Tibial nerve (tissue), 4 donors: ENCODE results near the gene RASSF4. TPM values are rescaled to one million over a fixed set of nuclear protein-coding genes. Genes with fewer than 3 reads are reported as not detected.

Experiments
- DNase-seq, 2 donors: peaks; one replicate each; pipeline ENCODE4 v3.0.0-alpha.2; 2019; ENCODE audit warnings: low spot score in 2 of 2
- H3K27ac ChIP-seq, 4 donors: fragments of 200-600 bp; sonication (generic) in 3 of 4; one replicate each; pipeline ENCODE4 v1.5.1; 2017 to 2019; ENCODE audit warnings: mild to moderate bottlenecking in 1 of 4
- H3K27me3 ChIP-seq, 2 donors: fragments of 200-600 bp; sonication (generic) in 1 of 2; one replicate each; pipeline versions ENCODE4 v1.5.1 to v1.6.0; 2017 to 2019
- H3K36me3 ChIP-seq, 3 donors: fragments of 200-600 bp; sonication (generic); one replicate each; pipeline ENCODE4 v1.5.1; 2018 to 2019
- H3K4me1 ChIP-seq, 4 donors: fragments of 200-600 bp; sonication (generic) in 3 of 4; one replicate each; pipeline ENCODE4 v1.5.1; 2017 to 2019
- H3K4me3 ChIP-seq, 4 donors: fragments of 200-600 bp; sonication (generic) in 3 of 4; one replicate each; pipeline ENCODE4 v1.5.1; 2017 to 2019; ENCODE audit warnings: mild to moderate bottlenecking in 1 of 4, moderate library complexity in 1 of 4
- H3K9me3 ChIP-seq, 4 donors: fragments of 200-600 bp; sonication (generic) in 3 of 4; one replicate each; pipeline ENCODE4 v1.5.1; 2017 to 2019
- EP300 ChIP-seq, 2 donors: sonication (generic); formaldehyde crosslinking; IDR thresholded peaks; one replicate each; pipeline ENCODE4 v1.6.1; 2017; ENCODE audit warnings: antibody characterized with exemption in 2 of 2, mild to moderate bottlenecking in 1 of 2
- POLR2A ChIP-seq, 2 donors: fragments of 450-650 bp; IDR thresholded peaks; one replicate each; pipeline ENCODE4 v1.6.1; 2017; ENCODE audit warnings: antibody characterized with exemption in 2 of 2, mild to moderate bottlenecking in 2 of 2, moderate library complexity in 2 of 2
- WGBS, 2 donors: methylation state at CpG; one replicate each; pipeline ENCODE4 v1.1.5; 2018; 5-methylcytosine and 5-hydroxymethylcytosine counted together
- total RNA-seq, 4 donors: library from RNA; depleted of rRNA; stranded (reverse); fragments of >200 nt; gene quantifications; one replicate each; pipeline ENCODE4 v1.1.0, GENCODE V29; 2016
- TF ChIP-seq, protein P1 (sequence below), 5 experiments: fragments of 200-600 bp in 3 of 5; fragments of 450-650 bp in 2 of 5; sonication (generic) in 3 of 5; IDR thresholded peaks; one replicate each; pipeline ENCODE4 v1.5.1; 2016 to 2019; ENCODE audit warnings: antibody characterized with exemption in 5 of 5, mild to moderate bottlenecking in 3 of 5, moderate library complexity in 2 of 5

Gene RASSF4
- total RNA-seq, 4 donors from 2014 or later: 153 to 275 (median 185) TPM

DNA sequence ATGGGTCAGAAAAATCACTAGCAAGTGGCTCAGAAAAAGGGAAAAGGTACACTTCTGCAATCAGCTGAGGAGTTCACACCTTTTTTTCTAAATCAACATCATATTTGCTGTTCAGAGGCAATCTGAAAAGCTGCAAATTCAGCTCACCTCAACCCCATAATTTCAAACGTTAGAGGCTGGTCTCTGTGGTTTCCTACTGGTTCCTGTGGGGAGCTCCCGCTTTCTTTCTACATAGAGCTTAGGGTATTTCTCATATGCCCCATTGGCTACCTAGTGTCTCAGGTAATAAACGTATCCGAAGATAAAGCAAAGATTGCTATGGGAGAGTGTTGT is 35.9 kb downstream of the RASSF4 start:
- no peaks in the 10 kb centered on the region for H3K27me3 ChIP-seq
- no peak for DNase-seq
- H3K27ac ChIP-seq: peak overlapping the region; percentile 72 to 97 (median 87)
- WGBS, 2 donors: 37 to 47% methylated on average over 4 of the region's 4 CpGs
- TF ChIP-seq EP300 (IDR thresholded peaks at IDR 0.05) (no peak), POLR2A (IDR thresholded peaks at IDR 0.05) (no peak)
- TF ChIP-seq, protein P1, sequence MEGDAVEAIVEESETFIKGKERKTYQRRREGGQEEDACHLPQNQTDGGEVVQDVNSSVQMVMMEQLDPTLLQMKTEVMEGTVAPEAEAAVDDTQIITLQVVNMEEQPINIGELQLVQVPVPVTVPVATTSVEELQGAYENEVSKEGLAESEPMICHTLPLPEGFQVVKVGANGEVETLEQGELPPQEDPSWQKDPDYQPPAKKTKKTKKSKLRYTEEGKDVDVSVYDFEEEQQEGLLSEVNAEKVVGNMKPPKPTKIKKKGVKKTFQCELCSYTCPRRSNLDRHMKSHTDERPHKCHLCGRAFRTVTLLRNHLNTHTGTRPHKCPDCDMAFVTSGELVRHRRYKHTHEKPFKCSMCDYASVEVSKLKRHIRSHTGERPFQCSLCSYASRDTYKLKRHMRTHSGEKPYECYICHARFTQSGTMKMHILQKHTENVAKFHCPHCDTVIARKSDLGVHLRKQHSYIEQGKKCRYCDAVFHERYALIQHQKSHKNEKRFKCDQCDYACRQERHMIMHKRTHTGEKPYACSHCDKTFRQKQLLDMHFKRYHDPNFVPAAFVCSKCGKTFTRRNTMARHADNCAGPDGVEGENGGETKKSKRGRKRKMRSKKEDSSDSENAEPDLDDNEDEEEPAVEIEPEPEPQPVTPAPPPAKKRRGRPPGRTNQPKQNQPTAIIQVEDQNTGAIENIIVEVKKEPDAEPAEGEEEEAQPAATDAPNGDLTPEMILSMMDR (IDR thresholded peaks at IDR 0.05): no peak
- H3K4me1 ChIP-seq: peaks cover 4 to 98% (median 73%) of the 10 kb centered on the region in 4 donors
- no peak overlapping the region for H3K4me3 ChIP-seq
- H3K9me3 ChIP-seq: no peaks in the 10 kb centered on the region
- H3K36me3 ChIP-seq: peaks cover 0 to 35% (median 0%) of the 10 kb centered on the region in 3 donors

DNA sequence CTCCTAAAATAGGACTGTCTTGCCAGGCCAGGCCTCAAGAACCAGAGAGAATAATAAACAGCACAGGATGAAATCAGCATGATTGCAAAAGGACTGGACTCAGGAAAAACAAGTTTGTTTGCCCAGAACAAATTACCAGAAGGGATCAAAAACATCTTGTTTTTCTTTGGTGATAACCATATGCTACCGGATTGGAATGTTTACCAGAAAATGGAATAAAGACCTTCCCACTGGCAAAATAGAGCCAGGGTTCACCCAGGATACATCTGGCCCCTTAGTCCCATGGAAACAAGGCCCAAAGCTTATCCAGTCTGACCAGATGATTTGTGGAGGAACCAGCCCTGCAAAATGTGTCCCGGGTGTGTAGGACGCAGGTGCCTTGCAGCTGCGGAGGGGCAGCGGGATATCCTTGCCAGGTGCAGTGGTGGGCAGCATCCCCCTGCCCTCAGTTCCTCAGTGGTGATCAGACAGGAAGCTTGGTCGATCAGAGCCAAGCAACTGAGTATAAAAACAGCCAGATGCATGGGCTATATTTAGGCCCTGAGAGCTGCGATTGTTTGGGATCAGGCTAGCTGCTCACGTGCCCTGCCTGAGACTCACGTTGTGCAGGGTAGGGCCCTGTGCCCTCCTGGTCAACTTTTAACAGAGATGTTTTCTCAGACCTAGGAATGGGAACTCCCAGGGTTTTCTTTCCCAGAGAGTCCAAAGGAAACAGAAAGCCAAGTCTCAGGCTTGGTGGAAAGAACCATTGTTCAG is 36.5 kb downstream of the RASSF4 start:
- Histone ChIP-seq H3K4me3 (peak overlapping the region in 1 of 4 donors; percentile 8), H3K9me3 (no peaks in the 10 kb centered on the region), H3K27ac (peak overlapping the region; percentile 72 to 97 (median 87)), H3K4me1 (peaks cover 4 to 93% (median 72%) of the 10 kb centered on the region in 4 donors), H3K36me3 (peaks cover 0 to 30% (median 0%) of the 10 kb centered on the region in 3 donors), H3K27me3 (no peaks in the 10 kb centered on the region)
- peak; percentile 74 to 79 for DNase-seq
- TF ChIP-seq EP300 (IDR thresholded peaks at IDR 0.05) (peak; percentile 26 to 91), POLR2A (IDR thresholded peaks at IDR 0.05) (peak in 1 of 2 donors; percentile 6)
- TF ChIP-seq, protein P1 (IDR thresholded peaks at IDR 0.05): no peak
- WGBS, 2 donors: 18% methylated on average over 8 to 9 of the region's 9 CpGs

DNA sequence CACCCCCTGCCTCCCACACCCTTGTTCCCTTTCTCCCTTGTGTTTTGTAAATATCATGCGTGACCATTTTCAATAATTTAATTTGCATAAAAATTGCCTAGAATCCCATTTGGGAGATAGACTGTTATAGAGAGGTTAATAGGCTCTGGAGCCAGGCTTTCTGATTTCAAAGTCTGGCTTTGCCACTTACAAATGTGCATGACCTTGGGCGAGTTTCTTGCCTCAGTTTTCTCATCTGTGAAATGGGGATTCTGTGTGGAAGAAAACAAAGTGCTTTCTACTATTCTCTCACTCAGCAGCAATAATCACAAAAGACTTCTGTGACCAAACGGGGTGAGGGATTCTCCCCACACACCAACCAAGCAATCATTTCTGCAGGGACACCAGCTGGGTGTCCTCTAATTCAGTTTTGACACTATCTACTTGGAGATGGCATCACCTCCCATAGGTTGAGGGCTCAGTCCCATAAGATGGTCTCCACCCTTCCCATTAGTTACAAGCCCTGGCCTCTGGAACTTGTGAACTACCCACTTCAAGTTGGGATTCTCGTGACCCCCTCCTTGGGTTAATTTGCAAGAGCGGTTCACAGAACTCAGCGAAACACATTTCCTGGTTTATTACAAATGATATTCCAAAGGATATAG is 37.6 kb downstream of the RASSF4 start:
- peaks cover 4 to 88% (median 69%) of the 10 kb centered on the region in 4 donors for H3K4me1 ChIP-seq
- no peak for TF ChIP-seq EP300 (IDR thresholded peaks at IDR 0.05)
- no peak for TF ChIP-seq POLR2A (IDR thresholded peaks at IDR 0.05)
- TF ChIP-seq, protein P1 (IDR thresholded peaks at IDR 0.05): no peak
- peak overlapping the region; percentile 72 to 97 (median 87) for H3K27ac ChIP-seq
- H3K36me3 ChIP-seq: peaks cover 0 to 18% (median 0%) of the 10 kb centered on the region in 3 donors
- peak overlapping the region in 1 of 4 donors; percentile 8 for H3K4me3 ChIP-seq
- no peaks in the 10 kb centered on the region for H3K9me3 ChIP-seq
- 75 to 76% methylated on average over 6 of the region's 6 CpGs for WGBS, 2 donors
- no peaks in the 10 kb centered on the region for H3K27me3 ChIP-seq
- peak in 1 of 2 donors; percentile 5 for DNase-seq

DNA sequence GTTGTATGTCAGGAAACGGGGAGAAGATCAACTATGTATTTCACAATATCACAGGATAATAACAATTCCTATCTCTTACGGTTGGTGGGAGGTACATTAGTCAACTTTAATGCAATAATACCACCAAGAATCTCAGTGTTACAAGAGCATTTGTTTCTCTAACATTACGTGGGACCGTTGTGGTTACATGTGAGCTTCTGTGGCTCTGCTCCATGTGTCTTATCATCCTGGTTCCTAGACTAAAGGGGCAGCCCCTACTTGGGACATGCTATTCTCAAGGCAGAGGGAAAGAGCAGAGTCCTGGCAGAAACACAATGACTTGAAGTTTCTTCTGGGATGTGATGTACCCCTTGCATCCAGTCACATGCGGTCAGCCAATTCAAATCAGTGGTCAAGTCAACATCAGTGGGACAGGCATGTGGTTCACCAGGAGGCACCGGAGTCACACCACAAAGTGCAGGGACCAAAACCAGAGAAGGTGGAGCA is 38.6 kb downstream of the RASSF4 start:
- H3K9me3 ChIP-seq: peaks cover 0 to 2% (median 0%) of the 10 kb centered on the region in 4 donors
- peak in 1 of 2 donors; percentile 81 for TF ChIP-seq EP300 (IDR thresholded peaks at IDR 0.05)
- TF ChIP-seq, protein P1 (IDR thresholded peaks at IDR 0.05): no peak
- peaks cover 0 to 11% (median 0%) of the 10 kb centered on the region in 3 donors for H3K36me3 ChIP-seq
- 69 to 75% methylated on average over 6 of the region's 6 CpGs for WGBS, 2 donors
- peak overlapping the region; percentile 72 to 97 (median 87) for H3K27ac ChIP-seq
- no peaks in the 10 kb centered on the region for H3K27me3 ChIP-seq
- no peak overlapping the region for H3K4me3 ChIP-seq
- peak in 1 of 2 donors; percentile 73 for DNase-seq
- H3K4me1 ChIP-seq: peaks cover 4 to 86% (median 67%) of the 10 kb centered on the region in 4 donors
